NB4 (cell line): ENCODE results near the gene ITGAX.

Experiments
- CTCF ChIP-seq: IDR thresholded peaks from one replicate; pipeline ENCODE4 v1.5.1; 2012; ENCODE audit warnings: low read depth, low read length
- MAX ChIP-seq: IDR thresholded peaks from 2 replicates; pipeline ENCODE4 v1.6.1; 2011; ENCODE audit warnings: low read depth, low read length
- POLR2A ChIP-seq: IDR thresholded peaks from 2 replicates; pipeline ENCODE4 v1.6.1; 2011; ENCODE audit warnings: mild to moderate bottlenecking; ENCODE audit not compliant: insufficient read length; ENCODE audit errors: extremely low read depth

- TF ChIP-seq CTCF (no peak), MAX (no peak), POLR2A (no peak)
These were observed 6.5 kb downstream of the ITGAX start for GRCh38 chr16:31361201-31362110.
